Right ventricle myocardium superior (tissue), 1 donor: ENCODE measurements around the gene GDA. TPM values are rescaled to one million over a fixed set of nuclear protein-coding genes. Genes with fewer than 3 reads are reported as not detected.

Experiments used
- ATAC-seq: fragments of 200-7000 bp; cut with Tn5 transposase; one replicate; pipeline ENCODE4 v1.9.1; 2020; ENCODE audit warnings: mild to moderate bottlenecking; ENCODE audit not compliant: poor library complexity
- DNase-seq: peaks from one replicate; pipeline ENCODE4 v3.0.0-alpha.2; 2020
- intact Hi-C: fragments of 100-400 bp; cut with DNase I; formaldehyde crosslinking; loops from one replicate; pipeline ENCODE4 v1.11.2; 2022
- total RNA-seq: library from RNA; stranded (reverse); fragmentation: NEBNext Ultra II Directional; extraction: Animal tissue kit (Norgen Biotek cat#: 25700); gene quantifications from one replicate; pipeline ENCODE4 v1.2.1, GENCODE V29; 2021
- donor health status: DM: no; HTN: yes; CAD: no; lungs with severe emphysema.

GDA gene
- total RNA-seq, 1 donor from 2014 or later, result 2.9 TPM

DNA sequence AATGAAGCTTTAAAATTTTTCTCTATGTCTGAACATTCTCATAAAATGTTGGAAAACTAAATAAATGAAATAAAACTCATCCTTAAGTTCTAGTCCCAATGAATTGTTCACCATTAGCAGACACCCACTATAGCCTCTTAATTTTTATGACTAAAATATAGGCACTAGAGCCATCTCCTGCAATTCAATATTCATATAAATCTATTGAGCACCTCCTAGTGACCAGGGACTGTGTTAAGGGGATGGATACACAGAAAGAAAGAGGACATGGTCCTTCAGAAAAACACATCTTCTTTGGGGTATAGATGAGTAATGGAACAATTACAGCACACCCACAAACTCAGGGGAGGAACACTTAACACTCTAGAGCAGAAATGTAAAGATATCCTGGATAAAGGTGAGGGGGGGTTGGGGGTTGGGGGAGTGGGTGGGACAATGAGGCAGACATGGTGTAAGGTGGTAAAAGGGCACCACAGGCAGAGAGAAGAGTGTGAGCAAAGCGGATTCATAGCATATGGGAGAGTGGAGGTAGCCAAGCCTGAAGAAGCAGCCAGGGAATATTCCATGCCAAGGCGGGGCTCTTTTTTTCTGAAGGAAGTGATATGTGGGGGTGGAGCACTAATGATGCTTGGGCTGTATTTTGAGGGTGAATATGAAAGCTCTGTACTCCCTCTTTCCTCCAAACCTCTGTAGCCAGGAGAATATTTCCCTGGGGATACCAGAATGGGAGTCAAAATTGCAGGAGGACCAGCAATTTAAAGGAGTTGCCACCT lies 3.3 kb upstream of the GDA start:
- DNase-seq, result no peak
- no peak for ATAC-seq
- intact Hi-C loops, result no loop called here

GRCh38 chr9:72147676-72148075 lies 1.6 kb upstream of the GDA start:
- no peak for DNase-seq
- intact Hi-C loops, result no loop called here
- ATAC-seq, result peak; percentile 85

DNA sequence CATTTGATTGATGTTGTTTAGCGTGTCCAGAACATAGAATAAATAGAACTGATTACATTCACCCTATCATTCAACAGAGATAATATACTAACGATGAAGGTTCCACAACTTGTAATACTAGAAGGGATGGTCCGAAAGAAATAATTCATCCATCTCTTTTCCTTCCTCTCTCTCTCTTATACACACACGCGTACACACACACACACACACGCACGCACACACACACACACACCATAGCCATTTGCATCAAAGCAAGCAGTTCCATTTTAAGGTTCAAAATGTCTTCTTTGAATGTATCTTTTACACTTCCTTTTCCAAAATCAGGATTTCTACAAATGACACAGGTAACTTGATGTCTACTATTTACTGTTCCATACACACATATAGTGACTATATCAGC lies 887 bp downstream of the GDA start:
- intact Hi-C loops, result no loop called here
- no peak for DNase-seq

GRCh38 chr9:72150661-72151060 lies 1.4 kb downstream of the GDA start:
- DNase-seq (no peak), ATAC-seq (no peak)
- intact Hi-C loops, result no loop called here

More for the DNA sequence above, 887 bp downstream of the GDA start:
- ATAC-seq, result no peak

GRCh38 chr9:72151104-72151503 lies 1.9 kb downstream of the GDA start:
- intact Hi-C loops, result no loop called here
- ATAC-seq, result no peak
- DNase-seq, result no peak

GRCh38 chr9:72154468-72155285 lies 5.4 kb downstream of the GDA start:
- DNase-seq, result no peak
- ATAC-seq, result no peak

DNA sequence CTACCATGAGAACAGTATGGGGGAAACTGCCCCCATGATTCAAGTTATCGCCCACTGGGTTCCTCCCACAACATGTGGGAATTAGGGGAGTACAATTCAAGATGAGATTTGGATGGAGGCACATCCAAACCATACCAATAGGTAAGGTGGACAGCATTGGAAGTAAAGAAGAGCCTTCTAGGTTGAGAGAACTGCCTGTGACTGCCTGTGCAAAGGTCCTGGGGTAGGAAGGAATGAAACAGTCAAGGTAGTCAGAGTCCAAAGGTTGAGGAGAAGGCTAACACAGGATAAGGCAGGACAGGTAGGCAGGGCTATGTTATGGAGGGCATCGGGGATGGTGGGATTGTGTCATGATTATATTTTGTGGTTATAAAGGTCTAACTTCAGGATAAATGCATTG lies 6.1 kb downstream of the GDA start:
- intact Hi-C loops, result no loop called here

More at GRCh38 chr9:72154468-72155285, 5.4 kb downstream of the GDA start:
- intact Hi-C loops, result no loop called here

DNA sequence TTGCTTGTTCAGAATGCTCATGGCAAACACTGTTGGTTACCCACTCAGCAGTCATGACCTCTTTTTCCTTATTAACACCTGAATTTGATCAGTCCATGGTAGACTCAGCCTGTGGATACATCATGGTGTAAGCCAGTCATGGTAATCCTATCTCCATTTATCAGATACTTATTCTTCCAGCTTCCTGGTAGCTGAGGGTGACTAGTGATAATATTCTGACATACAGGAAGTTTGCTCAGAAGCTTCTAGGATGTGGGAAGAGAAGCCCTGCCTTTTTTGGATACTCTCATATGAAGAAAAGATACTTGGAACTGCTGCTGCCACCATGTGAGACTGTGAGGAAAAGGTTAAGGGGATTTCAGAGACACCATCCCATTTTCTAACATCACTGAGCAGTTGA lies 7.3 kb downstream of the GDA start:
- intact Hi-C loops, result no loop called here
- DNase-seq (no peak), ATAC-seq (no peak)

More for the DNA sequence above, 6.1 kb downstream of the GDA start:
- DNase-seq (no peak), ATAC-seq (no peak)

DNA sequence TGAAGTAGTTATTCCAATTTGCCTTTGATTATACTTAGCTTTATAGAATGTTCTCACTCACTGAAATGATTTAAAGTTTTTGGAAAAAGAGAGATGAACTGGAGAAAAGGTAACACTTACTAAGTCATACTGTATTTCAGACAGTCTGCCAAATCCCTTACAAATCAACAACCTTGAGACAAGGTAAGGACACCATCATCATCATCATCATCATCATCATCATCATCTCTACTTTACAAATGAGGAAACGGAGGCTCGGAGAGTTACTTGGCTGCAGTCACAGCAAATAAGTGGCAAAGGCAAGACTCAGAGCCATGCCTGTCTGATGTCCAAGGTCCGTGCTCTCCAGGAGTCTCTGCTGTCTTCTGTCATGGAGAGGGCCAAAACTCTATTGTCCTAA lies 9.4 kb downstream of the GDA start:
- intact Hi-C loops, result no loop called here
- ATAC-seq (no peak), DNase-seq (no peak)

GRCh38 chr9:72160446-72161123 lies 11.3 kb downstream of the GDA start:
- no peak for ATAC-seq
- intact Hi-C loops, result no loop called here
- no peak for DNase-seq

DNA sequence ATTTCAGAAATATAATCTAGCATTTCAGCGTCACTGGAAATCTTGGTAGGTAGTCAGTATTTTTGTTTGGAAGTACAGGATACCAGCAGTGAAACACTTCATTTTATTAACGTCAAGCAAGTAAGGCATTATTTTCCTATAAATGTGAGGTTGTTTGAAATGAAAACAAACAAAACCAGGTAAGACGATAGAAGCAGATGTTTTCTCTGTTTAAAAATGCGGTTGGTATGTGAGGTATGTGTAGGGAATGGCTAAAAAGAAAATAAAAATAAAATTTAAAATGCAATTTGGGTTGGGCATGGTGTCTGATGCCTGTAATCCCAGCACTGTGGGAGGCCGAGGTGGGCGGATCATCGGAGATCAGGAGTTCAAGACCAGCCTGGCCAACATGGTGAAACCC lies 16.1 kb downstream of the GDA start:
- DNase-seq (no peak), ATAC-seq (no peak)
- intact Hi-C loops, result no loop called here

DNA sequence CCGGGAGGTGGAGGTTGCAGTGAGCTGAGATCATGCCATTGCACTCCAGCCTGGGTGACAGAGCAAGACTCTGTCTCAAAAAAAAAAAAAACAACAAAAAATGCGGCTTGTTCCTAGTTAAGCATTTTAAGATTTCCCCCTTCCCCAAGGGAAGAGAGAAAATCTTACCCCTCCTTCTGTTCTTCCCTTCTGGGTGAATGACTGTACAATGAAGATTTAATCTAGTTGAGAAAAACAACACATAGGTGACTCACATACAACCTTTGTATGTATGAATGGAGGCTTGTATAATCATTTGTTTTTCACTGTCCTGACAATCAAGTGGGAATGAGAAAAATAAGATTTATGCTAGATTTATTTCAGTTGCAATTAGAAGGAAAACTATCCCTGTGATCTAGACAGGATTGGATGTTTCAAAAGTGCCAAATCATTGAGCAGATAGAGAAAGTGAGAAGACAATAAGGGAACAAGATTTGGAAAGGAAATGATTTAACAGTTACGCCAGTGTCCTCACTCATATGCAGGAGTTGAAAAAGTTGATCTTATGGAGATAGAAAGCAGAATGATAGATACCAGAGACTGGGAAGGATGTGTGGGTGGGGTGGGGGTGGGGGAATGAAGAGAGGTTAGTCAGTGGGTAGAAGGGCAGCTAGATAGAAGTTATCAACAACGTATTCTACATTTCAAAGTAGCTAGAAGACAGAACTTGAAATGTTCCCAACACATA lies 16.7 kb downstream of the GDA start:
- ATAC-seq, result no peak
- intact Hi-C loops, result no loop called here
- DNase-seq, result no peak

- DNase-seq, result no peak
- intact Hi-C loops, result no loop called here
- no peak for ATAC-seq
These were observed 18.8 kb downstream of the GDA start for GRCh38 chr9:72168075-72168474.

DNA sequence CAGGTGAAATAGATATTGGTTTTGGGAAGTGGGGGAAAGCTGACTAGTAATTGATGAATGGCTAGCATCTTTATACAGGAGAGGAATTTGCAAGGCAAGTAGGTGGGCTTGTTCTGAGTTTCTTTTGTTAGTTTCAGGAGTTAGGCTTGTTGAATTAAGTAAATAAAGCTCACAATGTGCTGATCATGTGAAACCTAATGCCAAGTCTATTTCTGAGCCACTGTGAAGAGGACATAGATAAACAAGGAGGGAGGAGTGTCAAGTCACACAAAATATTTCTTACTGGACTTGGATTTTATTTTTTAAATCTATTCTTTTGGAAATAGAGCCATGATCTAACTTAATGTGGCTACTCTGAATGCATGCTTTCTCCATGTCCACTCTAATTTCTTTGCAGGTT lies 19.9 kb downstream of the GDA start:
- DNase-seq, result no peak
- intact Hi-C loops, result no loop called here
- peak; percentile 85 for ATAC-seq

GRCh38 chr9:72173080-72173479 lies 23.8 kb downstream of the GDA start:
- no peak for ATAC-seq
- intact Hi-C loops, result no loop called here
- DNase-seq, result no peak

DNA sequence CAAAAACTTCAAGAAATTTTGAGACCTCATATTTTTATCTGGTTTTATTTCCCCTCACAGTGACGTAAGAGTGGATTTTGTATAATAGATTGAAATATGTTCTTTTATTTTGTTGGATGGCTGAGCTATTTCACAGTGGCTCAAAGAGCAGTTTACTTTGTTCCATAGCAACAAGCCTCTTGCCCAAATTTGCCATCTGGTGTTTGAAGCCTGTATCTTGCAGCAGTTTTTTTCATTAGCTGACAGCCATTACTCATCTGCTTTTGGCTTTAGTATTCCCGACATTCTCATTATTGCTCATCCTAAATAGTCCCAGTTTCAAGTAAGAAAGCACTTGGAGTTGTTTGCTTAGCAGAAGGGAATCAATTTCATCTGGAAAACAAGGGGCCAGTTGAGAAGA lies 36.3 kb downstream of the GDA start:
- ATAC-seq, result no peak
- intact Hi-C loops, result no loop called here

GRCh38 chr9:72187121-72187695 lies 38.0 kb downstream of the GDA start:
- no peak for ATAC-seq
- DNase-seq, result no peak
- intact Hi-C loops, result no loop called here

More for the DNA sequence above, 36.3 kb downstream of the GDA start:
- no peak for DNase-seq

GRCh38 chr9:72188232-72188631 lies 39.0 kb downstream of the GDA start:
- ATAC-seq, result no peak
- intact Hi-C loops, result no loop called here

GRCh38 chr9:72193478-72193881 lies 44.2 kb downstream of the GDA start:
- ATAC-seq, result no peak
- DNase-seq, result no peak
- intact Hi-C loops, result no loop called here

More at GRCh38 chr9:72188232-72188631, 39.0 kb downstream of the GDA start:
- no peak for DNase-seq
